HG02884 (cell line): Measurements from ENCODE around the gene APOBEC3A.

Source experiments
- ATAC-seq: cut with Tn5 transposase; IDR thresholded peaks from one replicate; pipeline ENCODE4 v1.9.1; 2021; ENCODE audit warnings: mild to moderate bottlenecking, moderate library complexity; ENCODE audit not compliant: unreplicated experiment

The APOBEC3A gene

DNA sequence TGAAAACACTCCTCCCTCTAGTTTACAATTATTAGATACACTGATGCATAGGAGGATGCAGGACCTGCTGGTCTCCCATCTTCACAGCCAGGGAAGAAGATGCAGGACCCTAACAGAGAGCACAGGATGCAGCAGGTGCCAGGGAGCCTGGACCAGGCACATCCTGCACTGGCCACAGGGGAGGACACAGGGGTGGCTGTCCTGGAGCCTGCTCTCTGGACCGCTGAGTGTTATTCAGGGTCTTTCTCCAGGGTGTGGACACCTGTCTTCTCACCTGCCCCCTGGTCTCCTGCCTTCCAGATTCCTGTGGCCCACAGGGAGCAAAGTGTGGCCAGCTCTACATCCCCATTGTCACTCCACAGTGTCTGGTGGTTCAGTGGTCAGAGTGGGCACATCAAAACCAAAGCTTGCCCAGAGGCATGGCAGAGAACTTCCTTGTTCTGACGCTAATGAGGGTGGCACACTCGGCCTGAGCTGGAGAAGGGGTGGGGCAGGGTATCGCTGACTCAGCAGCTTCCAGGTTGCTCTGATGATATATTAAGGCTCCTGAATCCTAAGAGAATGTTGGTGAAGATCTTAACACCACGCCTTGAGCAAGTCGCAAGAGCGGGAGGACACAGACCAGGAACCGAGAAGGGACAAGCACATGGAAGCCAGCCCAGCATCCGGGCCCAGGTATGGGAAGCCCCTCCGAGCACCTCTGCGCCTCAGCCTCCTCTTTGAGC lies at the start of gene APOBEC3A:
TSS of gene APOBEC3A (plus strand) at position 564 of the 725 bp plus-strand sequence. CDS start at position 647, 83 bp downstream.
- no peak for ATAC-seq

DNA sequence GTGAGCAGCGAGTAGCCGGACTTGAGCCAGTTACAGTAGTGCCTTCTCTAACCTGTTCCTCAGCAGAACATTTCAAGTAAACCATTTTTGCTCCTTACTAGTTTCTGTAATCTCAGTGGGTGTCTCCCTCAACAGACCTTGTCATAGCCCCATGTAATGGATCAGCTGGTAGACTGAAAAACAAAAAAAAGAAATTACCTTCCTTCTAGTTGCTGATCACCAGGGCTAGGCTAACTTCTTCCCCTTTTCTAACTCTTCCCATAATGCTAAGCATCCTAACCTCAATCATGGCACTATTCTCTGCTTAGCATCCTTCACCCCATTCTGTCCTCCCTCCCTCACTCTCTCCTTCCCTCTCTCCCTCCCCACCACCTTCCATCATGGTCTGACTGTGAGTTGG lies 49.6 kb upstream of the APOBEC3A start:
- ATAC-seq: no peak

DNA sequence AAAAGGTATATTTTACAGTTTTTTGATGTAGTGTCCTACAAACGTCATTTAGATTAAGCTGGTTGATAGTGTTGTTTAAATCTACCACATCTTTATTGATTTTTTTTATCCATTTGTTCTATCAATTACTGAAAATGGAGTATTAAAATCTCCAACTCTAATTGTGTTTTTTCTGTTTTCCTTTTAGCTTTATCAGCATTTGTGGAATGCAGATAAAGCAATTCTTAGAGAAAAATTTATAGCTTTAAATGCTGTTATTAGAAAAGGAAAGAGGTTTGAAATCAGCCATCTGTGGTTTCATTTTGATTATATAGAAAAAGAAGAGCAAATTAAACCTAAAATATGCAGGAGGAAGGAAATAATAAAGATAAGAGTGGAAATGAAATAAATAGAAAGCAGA lies 46.0 kb upstream of the APOBEC3A start:
- ATAC-seq: no peak

DNA sequence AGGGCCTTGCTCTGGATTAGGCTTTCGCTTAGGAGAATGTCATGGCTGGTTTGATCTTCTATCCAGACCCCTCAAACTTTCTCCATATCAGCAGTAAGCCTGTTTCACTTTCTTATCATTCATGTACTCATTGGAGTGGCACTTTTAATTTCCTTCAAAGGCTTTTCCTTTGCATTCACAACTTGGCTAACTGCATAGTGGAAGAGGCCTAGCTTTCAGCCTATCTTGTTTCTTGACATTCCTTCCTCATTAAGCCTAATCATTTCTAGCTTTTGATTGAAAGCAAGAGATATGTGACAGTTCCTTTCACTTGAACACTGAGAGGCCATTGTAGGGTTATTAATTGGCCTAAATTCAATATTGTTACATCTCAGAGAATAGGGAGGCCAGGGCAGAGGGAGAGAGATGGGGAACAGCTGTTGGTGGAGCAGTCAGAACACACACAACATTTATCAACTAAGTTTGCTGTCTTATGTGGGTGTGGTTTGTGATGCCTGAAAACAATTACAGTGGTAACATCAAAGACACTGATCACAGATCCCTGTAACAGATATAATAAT lies 37.7 kb upstream of the APOBEC3A start:
- no peak for ATAC-seq

DNA sequence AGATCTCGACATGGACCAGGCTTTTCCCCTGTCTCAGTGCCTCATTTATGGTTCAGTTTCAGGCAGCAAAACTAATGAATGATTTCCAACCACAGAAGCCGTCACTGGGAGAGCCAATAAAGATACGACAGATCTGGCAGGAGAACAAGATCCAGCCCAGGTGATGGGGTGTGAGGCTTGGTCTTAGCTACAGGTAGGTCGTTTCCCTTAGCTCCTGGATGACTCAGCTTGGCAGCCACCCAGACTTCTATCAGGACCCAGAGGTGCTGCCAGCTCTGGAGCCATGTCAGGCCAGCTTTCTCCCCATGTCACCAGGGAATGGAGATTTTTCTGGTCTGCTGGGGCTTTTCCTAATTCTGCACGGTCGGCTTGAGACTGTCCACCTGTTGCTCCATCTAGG lies 36.3 kb upstream of the APOBEC3A start:
- no peak for ATAC-seq

DNA sequence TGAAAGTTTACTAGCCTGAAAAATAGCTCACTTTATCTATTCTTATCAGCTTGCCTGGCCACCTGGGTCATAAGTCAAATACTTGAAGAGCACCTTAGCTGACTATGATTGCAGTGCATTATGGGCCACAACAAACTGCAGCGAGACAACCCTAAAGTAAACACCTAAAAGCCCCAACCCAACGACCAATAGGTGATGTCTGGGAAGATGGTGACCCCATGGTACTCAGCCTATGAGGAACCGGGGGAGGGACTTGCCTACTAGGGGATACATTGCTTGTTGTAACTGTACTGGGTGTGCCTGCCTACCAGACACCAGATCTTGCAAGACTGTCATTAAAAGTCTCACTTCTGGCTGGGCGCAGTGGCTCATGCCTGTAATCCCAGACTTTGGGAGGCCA lies 35.6 kb upstream of the APOBEC3A start:
- ATAC-seq: no peak

DNA sequence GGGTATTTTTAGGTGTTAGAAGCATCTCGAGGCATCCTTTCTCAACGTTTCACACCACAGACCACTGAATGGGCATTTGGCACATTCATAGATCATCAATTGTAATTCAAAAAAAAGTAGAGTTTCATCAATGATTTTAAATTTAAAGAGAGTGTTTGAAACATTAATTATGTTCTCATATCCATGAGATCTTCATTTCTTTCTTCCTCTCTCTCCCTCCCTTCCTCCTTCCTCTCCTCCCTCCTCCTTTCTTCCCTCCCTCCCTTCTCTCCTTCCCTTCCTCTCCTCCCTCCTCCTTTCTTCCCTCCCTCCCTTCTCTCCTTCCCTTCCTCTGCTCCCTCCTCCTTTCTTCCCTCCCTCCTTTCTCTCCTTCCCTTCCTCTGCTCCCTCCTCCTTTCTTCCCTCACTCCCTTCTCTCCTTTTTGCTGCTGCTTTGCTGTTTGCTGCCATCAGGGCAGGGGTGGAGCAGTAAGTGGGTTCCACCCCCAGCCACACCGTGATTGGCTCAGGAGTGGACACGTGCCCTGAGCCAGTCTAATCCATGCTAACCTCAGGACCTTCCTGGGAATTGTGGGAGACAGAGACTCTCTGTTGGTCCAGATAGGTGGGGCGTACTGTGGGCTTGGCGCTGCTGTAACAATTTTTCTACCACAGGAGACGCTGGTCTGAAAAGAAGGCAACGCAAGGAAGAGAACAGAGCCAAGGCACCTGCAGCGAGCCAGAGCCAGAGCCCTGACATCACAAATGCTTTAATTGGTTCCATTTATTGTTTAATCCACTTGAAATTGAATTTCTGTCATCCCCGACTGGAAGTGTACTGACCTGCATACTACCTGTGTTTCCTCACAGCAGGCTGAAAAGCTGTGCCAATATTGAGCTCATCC lies 33.7 kb upstream of the APOBEC3A start:
- ATAC-seq: no peak

DNA sequence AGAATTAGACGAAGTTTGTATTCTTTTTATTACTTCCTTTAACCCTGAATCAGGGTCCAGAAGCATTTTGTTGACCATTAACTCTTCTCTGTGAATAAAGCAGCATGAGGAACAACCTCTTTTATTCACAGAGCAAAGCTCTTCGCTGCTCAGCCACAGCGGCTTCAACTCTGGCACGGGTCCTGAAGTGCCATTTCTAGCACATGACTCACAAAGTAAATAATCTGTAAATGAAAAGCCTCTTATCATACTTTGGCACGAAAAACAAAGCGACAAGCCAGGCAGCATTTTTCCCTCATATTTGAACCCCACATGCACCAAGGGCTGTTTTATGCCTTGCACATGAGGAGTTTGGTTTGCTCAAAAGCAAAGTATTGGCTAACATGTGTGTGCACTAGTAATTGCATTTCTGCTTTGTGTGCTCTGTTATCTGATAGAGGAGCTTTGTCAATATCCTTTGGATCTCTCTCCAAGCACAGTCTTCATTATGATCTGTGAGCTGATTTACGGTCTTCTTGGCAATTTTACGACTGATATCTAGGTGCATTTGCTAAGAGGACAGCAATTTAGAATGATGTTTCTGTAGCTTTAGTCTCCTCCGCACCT lies 33.0 kb upstream of the APOBEC3A start:
- no peak for ATAC-seq

DNA sequence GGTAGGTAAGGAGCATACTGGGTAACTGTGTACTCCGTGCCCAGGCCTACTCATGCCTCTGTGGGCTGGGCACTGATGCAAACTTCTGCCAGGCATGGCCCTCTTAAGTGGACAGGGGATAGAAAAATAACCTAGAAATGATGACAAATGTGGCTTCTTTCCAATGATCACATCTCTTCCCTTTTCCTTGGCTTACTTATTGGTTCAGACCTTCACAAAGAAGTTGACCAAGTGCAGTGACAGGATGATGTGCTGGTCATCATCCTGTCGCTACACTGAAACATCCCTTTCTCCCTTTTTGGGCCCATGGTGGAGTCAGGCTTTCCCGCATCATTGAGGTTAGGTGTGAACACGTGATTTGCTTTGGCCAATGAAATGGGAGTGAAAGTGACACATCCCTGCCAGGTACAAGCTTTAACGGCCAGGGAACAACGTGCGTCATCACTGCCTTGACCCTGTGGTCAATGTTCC lies 31.8 kb upstream of the APOBEC3A start:
- no peak for ATAC-seq

DNA sequence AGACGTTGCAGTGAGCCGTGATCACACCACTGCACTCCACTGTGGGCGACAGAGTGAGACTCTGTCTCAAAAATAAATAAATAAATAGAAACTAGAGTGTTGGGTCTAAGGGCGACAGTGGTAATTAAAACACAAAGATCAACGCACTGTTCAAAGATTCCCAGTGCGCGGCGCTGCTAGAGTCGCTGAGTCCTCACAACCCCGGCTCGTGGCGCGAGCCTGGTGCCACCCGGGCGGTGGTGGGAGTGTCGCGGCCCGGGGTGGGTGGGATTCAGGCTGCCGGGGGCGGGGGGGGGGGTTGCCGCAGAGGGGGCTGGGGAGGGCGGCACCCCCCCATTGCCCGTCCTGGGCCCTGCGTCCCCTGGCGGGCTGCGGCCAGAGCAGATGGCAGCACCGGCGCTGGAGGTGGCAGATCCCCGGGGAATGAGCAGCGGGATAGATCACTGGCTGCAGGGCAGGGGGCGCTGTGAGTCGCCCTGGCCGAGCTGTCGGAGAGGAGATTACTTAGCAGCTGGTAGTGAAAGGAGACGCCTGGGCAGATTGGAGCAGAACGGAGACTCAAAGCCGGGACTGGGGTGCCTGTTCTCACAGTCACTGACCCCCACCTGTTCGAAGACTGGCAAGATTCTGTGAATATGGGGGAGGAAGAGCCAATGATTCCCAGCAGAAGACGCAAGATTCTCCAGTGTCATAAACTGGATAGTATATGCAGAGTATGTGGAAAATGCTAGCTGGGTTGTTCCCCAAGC lies 30.2 kb upstream of the APOBEC3A start:
- no peak for ATAC-seq

DNA sequence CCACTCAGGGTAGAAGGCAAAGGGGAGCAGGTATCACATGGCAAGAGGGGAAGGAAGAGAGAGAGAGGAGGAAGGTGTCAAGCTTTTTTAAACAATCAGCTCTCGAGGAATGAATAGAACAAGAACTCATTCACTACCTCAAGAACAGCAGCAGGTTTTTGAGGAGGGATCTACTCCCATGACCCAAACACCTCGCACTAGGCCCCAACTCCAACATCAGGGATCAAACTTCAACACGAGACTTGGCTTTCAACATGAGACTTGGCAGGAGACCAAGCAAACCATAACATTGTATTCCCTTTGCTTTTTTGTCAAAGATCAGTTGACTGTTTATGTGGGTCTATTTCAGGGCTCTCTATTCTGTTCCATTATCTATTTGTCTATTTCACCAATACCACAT lies 26.9 kb upstream of the APOBEC3A start:
- no peak for ATAC-seq

DNA sequence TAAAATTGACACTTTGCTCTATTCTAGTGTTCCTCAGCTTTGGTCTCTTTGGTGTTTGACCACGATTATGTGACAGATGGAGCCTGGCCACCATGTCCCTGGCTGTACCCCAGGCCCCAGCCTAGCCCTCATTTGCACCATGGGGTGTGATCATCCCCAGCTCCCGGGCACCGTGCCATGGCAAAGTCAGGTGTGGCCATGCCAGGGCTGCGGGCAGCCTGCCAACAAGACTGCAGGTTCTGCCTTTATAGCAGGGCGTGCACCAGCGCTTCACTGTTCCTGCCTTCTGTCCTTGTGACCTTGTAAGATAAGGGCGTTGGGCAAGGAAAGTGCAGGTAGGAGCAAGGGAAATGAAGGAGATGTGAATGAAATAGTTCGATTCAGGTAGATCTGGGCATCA lies 22.4 kb upstream of the APOBEC3A start:
- no peak for ATAC-seq

DNA sequence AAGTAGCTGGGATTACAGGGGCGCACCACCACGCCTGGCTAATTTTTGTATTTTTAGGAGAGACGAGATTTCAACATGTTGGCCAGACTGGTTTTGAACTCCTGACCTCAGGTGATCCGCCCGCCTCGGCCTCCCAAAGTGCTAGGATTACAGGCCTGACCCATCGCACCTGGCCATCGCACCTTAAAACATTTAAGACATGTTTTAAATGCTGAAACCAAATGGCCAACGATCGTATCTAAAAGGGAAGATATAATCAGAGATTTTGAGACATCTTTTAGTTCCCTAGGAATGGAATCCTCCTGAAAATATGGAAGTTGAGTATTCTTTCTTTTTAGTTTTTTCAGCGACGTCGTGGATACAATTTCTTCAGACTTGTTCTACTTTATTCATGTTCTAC lies 21.8 kb upstream of the APOBEC3A start:
- no peak for ATAC-seq

DNA sequence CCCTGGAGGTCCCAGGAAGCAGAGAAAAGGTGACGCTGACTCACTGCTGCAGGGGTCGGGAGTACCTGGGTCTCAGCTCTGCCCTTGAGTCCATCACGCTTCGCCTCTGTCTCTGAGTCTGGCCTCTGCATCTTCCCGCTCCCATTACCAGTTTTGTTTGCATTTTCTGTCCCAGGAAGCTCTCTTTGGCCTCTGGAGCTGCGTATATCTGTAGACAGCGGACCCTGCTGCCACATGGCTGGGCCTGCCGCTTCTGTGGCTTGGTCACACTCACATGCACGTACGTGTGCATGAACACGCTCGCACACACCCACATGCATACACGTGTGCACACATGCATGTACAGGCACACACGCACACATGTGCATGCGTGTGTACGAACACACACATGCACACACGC lies 20.8 kb upstream of the APOBEC3A start:
- ATAC-seq: no peak

DNA sequence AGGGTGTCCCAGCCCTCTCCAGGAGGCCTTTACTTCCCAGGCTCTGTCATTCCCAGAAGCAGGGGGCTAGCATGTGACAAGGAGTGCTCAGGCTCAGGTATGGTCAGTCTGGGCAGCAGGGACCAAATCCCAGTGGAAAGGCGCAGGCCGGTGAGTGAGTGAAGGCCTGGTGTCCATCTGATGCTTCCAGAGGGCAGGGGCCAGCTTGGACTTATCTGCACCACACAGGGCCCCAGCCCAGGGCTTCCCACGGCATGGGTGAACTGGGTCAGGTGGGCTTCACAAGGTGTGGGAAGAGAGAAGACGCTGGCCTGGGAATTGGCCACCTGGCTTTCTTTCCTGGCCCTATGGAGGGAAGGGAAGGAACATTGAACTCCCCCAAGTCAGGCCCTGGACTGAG lies 20.4 kb upstream of the APOBEC3A start:
- no peak for ATAC-seq

DNA sequence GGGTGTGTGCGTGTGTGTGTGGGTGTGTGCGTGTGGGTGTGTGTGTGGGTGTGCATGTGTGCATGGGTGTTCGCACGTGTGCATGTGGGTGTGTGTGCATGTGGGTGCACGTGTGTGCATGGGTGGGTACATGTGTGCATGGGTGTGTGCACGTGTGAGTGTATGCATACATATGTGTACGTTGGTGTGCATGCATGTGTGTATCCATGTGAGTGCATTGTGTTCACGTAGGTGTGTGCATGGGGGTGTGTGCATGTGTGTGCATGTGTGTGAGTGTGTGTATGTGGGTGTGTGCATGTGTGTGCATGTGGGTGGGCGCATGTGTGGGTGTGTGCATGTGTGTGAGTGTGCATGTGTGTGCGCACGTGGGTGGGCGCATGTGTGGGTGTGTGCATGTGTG lies 19.9 kb upstream of the APOBEC3A start:
- ATAC-seq: no peak

DNA sequence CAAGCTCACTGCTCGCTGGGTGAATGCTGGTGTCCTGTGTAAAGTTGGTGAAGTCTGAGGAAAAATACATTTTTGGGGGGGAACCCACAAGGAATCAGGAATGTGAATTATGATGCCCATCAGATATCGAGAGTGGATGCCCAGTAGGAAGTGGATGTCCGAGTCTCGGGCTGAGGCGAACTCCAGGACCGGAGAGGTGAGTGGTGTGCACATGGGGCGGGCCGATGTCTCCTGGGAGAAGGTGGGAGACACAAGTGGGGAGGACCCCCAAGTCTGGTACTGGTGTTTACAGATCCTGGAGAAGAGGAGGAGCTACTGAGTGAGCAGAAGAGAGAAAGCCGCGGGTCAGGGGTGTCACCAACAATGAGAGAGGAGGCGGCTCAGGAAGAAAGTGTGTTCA lies 19.2 kb upstream of the APOBEC3A start:
- ATAC-seq: no peak

DNA sequence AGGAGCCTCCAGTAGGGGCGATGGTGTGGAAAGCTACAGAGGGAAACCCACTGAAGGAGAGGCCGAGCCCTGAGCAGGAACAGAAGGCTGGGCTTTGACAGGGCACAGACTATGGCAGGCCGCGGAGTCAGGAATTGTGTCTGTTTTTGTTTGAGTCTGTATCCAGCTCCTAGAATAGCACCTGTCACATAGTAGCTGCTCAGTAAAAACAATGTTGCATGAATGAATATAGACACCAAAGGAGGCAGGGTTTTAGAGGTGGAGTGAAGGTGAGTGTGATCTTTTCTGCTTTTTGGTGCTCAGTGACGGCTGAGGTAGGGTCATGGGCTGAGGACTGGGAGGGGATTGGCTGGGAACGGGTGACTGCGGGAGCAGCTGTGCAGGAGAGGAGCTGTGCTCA lies 18.5 kb upstream of the APOBEC3A start:
- ATAC-seq: no peak

DNA sequence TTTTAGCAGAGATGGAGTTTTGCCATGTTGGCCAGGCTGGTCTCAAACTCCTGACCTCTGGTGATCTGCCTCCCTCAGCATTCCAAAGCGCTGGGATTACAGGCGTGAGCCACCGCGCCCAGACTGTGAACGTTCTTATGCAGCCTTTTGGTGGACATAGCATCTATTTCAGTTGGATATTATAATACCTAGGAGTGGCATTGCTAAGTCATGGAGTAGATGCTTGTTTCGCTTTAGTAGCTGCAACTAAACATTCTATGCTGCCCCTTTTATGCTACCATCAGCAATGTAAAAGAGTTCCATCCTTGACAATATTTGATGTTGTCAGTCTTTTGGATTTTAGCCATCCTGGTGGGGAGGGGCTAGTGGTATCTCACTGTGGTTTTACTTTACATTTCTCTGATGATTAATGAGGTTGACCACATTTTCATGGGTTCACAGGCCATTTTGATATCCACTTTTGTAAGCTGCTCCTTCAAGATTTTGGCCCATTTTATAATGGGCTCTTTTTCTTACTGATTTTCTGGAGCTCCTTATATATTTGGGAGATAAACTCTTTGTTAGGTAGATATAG lies 16.5 kb upstream of the APOBEC3A start:
- ATAC-seq: no peak

DNA sequence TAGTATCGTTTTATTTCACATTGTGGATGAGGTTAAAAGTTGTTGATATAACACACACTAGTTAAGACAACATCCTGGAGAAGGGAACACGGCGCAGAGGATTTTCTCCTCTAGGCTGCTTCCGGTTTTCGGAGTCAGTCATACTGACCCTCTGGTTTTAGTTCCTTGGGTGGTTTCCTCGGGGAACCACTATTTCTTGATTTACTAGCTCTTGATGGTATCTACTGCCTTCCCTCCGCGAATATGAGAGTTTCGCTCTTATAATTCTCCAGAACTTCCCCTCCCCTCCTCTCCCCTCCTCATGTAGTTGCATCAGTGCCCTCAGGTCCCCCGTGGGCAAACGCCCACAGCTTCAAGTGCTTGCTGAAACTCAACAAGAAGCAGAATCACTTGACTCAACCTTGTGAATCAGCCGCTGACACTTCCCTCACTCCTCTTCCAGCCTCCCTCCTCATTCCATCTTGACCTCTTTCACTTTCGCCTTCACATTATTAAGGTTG lies 15.9 kb upstream of the APOBEC3A start:
- peak; percentile 55 for ATAC-seq
